Measurements from ENCODE around the gene MUS81.

The MUS81 gene

GRCh38 chr11:65851811-65852507, 8.3 kb upstream of the MUS81 start:
- no peaks in the 10 kb centered on the region for H3K4me1 ChIP-seq (ENCODE audit: insufficient read depth, poor library complexity, severe bottlenecking)
- no peak for DNase-seq (ENCODE audit: low spot score)
- ATAC-seq (ENCODE audit: low read depth), result peak; percentile 11

GRCh38 chr11:65852508-65853245, 7.6 kb upstream of the MUS81 start:
- Histone ChIP-seq H3K27ac (ENCODE audit: poor library complexity, severe bottlenecking) (no peak overlapping the region), H3K27me3 (ENCODE audit: insufficient read depth, poor library complexity, severe bottlenecking) (no peaks in the 10 kb centered on the region), H3K36me3 (ENCODE audit: low read depth) (peaks cover 46% of the 10 kb centered on the region), H3K4me1 (ENCODE audit: insufficient read depth, poor library complexity, severe bottlenecking) (no peaks in the 10 kb centered on the region), H3K9me3 (ENCODE audit: severe bottlenecking) (no peaks in the 10 kb centered on the region), H3K4me3 (ENCODE audit: severe bottlenecking) (no peak overlapping the region)
- ATAC-seq (ENCODE audit: low read depth) (0 out of 3 replicates have a peak, but pooled peaks have one; percentile 4), DNase-seq (ENCODE audit: low spot score) (no peak)
- TF ChIP-seq CTCF (IDR thresholded peaks at IDR 0.05; ENCODE audit: poor library complexity, severe bottlenecking), result no peak

More at GRCh38 chr11:65851811-65852507, 8.3 kb upstream of the MUS81 start:
- H3K36me3 ChIP-seq (ENCODE audit: low read depth), result peaks cover 41% of the 10 kb centered on the region
- no peak for TF ChIP-seq CTCF (IDR thresholded peaks at IDR 0.05; ENCODE audit: poor library complexity, severe bottlenecking)
- no peaks in the 10 kb centered on the region for H3K27me3 ChIP-seq (ENCODE audit: insufficient read depth, poor library complexity, severe bottlenecking)
- H3K27ac ChIP-seq (ENCODE audit: poor library complexity, severe bottlenecking), result no peak overlapping the region
- no peak overlapping the region for H3K4me3 ChIP-seq (ENCODE audit: severe bottlenecking)
- H3K9me3 ChIP-seq (ENCODE audit: severe bottlenecking), result no peaks in the 10 kb centered on the region

- H3K36me3 ChIP-seq (ENCODE audit: low read depth), result peaks cover 46% of the 10 kb centered on the region
- DNase-seq (ENCODE audit: low spot score), result no peak
These were observed 6.8 kb upstream of the MUS81 start for GRCh38 chr11:65853246-65853979.

GRCh38 chr11:65854161-65854592, 6.1 kb upstream of the MUS81 start:
- Histone ChIP-seq H3K36me3 (ENCODE audit: low read depth) (peaks cover 46% of the 10 kb centered on the region), H3K27me3 (ENCODE audit: insufficient read depth, poor library complexity, severe bottlenecking) (no peaks in the 10 kb centered on the region), H3K4me1 (ENCODE audit: insufficient read depth, poor library complexity, severe bottlenecking) (no peaks in the 10 kb centered on the region), H3K4me3 (ENCODE audit: severe bottlenecking) (no peak overlapping the region), H3K9me3 (ENCODE audit: severe bottlenecking) (no peaks in the 10 kb centered on the region), H3K27ac (ENCODE audit: poor library complexity, severe bottlenecking) (no peak overlapping the region)
- peak; percentile 36 for DNase-seq (ENCODE audit: low spot score)
- no peak for TF ChIP-seq CTCF (IDR thresholded peaks at IDR 0.05; ENCODE audit: poor library complexity, severe bottlenecking)
- ATAC-seq (ENCODE audit: low read depth), result no peak

More at GRCh38 chr11:65853246-65853979, 6.8 kb upstream of the MUS81 start:
- no peaks in the 10 kb centered on the region for H3K4me1 ChIP-seq (ENCODE audit: insufficient read depth, poor library complexity, severe bottlenecking)
- H3K9me3 ChIP-seq (ENCODE audit: severe bottlenecking), result no peaks in the 10 kb centered on the region
- H3K4me3 ChIP-seq (ENCODE audit: severe bottlenecking), result no peak overlapping the region
- TF ChIP-seq CTCF (IDR thresholded peaks at IDR 0.05; ENCODE audit: poor library complexity, severe bottlenecking), result no peak
- no peak overlapping the region for H3K27ac ChIP-seq (ENCODE audit: poor library complexity, severe bottlenecking)
- no peaks in the 10 kb centered on the region for H3K27me3 ChIP-seq (ENCODE audit: insufficient read depth, poor library complexity, severe bottlenecking)
- ATAC-seq (ENCODE audit: low read depth), result no peak
